Smooth muscle cell (in vitro differentiated cells): ENCODE measurements around the gene PRLR. TPM values are rescaled to one million over a fixed set of nuclear protein-coding genes. Genes with fewer than 3 reads are reported as not detected.

Experiments
- DNase-seq: peaks from one replicate; lab custom pipeline; 2025; ENCODE audit not compliant: unreplicated experiment; lab: John Stamatoyannopoulos, UW
- H2AFZ ChIP-seq: fragments of 200-600 bp; sonication (generic); 2 replicates; pipeline ENCODE4 v1.6.0; 2016; ENCODE audit warnings: antibody characterized with exemption, low read depth, mild to moderate bottlenecking
- H3F3A ChIP-seq: fragments of 200-600 bp; sonication (generic); 2 replicates; pipeline ENCODE4 v1.6.0; 2017; ENCODE audit warnings: antibody characterized with exemption, low read depth
- H3K27ac ChIP-seq: fragments of 200-600 bp; sonication (generic); 2 replicates; pipeline ENCODE4 v1.5.1; 2016; ENCODE audit warnings: low read depth, mild to moderate bottlenecking
- H3K27me3 ChIP-seq: fragments of 200-600 bp; sonication (generic); 2 replicates; pipeline ENCODE4 v1.6.1; 2016; ENCODE audit warnings: low read depth, mild to moderate bottlenecking
- H3K36me3 ChIP-seq: fragments of 200-600 bp; sonication (generic); 2 replicates; pipeline ENCODE4 v1.5.1; 2016; ENCODE audit warnings: low read depth
- H3K4me1 ChIP-seq: fragments of 200-600 bp; sonication (generic); 2 replicates; pipeline ENCODE4 v1.5.1; 2016; ENCODE audit warnings: low read depth
- H3K4me2 ChIP-seq: fragments of 200-600 bp; sonication (generic); 2 replicates; pipeline ENCODE4 v1.6.0; 2016; ENCODE audit warnings: mild to moderate bottlenecking
- H3K4me3 ChIP-seq: fragments of 200-600 bp; sonication (generic); 2 replicates; pipeline ENCODE4 v1.5.1; 2016; ENCODE audit warnings: mild to moderate bottlenecking
- H3K79me2 ChIP-seq: fragments of 200-600 bp; sonication (generic); 2 replicates; pipeline ENCODE4 v1.6.0; 2016; ENCODE audit warnings: low read depth, mild to moderate bottlenecking
- H3K9ac ChIP-seq: fragments of 200-600 bp; sonication (generic); 2 replicates; pipeline ENCODE4 v1.6.0; 2016; ENCODE audit warnings: low read depth
- H3K9me3 ChIP-seq: fragments of 200-600 bp; sonication (generic); replicated peaks from 2 replicates; pipeline ENCODE4 v1.5.1; 2016; ENCODE audit warnings: low read depth
- H4K20me1 ChIP-seq: fragments of 200-600 bp; sonication (generic); 2 replicates; pipeline ENCODE4 v1.6.0; 2016; ENCODE audit warnings: low read depth
- WGBS: methylation state at CpG from one replicate; pipeline ENCODE4 v1.1.7; 2016; ENCODE audit warnings: low lambda C conversion rate; 5-methylcytosine and 5-hydroxymethylcytosine counted together
- polyA plus RNA-seq: library from polyadenylated mRNA; unstranded; fragments of >200 nt; fragmentation: Nextera tagmentation; extraction: Ambion mirVana; gene quantifications from 2 replicates; pipeline ENCODE4 v1.2.1, GENCODE V29; 2016
- total RNA-seq: library from RNA; depleted of rRNA; stranded (reverse); fragments of >200 nt; gene quantifications from 2 replicates; pipeline ENCODE4 v1.2.3, GENCODE V29; 2014
- TF ChIP-seq, protein P1 (sequence below): fragments of 200-600 bp; sonication (generic); IDR thresholded peaks from 2 replicates; pipeline ENCODE4 v1.5.1; 2017; ENCODE audit warnings: borderline replicate concordance, mild to moderate bottlenecking, antibody characterized with exemption; ENCODE audit not compliant: insufficient read depth, poor library complexity, severe bottlenecking

Gene PRLR
- total and polyA plus RNA-seq, 2 experiments from 2014 or later, result 2.3 to 47.4 TPM

DNA sequence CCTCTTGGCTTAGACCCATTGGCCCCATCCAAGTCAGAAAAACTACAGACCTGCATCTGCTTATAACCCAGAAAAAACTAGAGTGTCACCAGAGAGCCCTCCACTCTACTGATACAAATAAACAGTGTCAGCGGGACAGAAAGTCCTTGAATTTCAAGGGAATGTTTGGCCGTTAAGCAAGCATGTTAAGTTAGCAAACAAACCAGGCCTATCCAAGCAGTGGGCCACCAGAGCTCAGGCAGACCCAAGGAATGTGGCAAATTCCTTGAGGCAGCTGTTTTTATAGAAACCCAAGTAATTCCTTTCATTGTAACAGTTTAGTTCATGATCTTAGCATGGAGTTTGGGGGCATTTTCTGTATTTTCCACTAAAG, 70.9 kb downstream of the PRLR start:
- Histone ChIP-seq H2AFZ (no peak overlapping the region), H3K9me3 (no peaks in the 10 kb centered on the region), H3K36me3 (no peaks in the 10 kb centered on the region), H3K4me2 (peak overlapping the region; percentile 33), H3K4me1 (no peaks in the 10 kb centered on the region), H3K9ac (no peak overlapping the region), H3K27ac (peak overlapping the region; percentile 44), H4K20me1 (no peaks in the 10 kb centered on the region), H3K27me3 (no peaks in the 10 kb centered on the region), H3F3A (peaks cover 9% of the 10 kb centered on the region), H3K79me2 (no peaks in the 10 kb centered on the region), H3K4me3 (no peak overlapping the region)
- 5% methylated on average over 2 of the region's 2 CpGs for WGBS
- TF ChIP-seq, protein P1, sequence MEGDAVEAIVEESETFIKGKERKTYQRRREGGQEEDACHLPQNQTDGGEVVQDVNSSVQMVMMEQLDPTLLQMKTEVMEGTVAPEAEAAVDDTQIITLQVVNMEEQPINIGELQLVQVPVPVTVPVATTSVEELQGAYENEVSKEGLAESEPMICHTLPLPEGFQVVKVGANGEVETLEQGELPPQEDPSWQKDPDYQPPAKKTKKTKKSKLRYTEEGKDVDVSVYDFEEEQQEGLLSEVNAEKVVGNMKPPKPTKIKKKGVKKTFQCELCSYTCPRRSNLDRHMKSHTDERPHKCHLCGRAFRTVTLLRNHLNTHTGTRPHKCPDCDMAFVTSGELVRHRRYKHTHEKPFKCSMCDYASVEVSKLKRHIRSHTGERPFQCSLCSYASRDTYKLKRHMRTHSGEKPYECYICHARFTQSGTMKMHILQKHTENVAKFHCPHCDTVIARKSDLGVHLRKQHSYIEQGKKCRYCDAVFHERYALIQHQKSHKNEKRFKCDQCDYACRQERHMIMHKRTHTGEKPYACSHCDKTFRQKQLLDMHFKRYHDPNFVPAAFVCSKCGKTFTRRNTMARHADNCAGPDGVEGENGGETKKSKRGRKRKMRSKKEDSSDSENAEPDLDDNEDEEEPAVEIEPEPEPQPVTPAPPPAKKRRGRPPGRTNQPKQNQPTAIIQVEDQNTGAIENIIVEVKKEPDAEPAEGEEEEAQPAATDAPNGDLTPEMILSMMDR, result no peak
- DNase-seq, result no peak

DNA sequence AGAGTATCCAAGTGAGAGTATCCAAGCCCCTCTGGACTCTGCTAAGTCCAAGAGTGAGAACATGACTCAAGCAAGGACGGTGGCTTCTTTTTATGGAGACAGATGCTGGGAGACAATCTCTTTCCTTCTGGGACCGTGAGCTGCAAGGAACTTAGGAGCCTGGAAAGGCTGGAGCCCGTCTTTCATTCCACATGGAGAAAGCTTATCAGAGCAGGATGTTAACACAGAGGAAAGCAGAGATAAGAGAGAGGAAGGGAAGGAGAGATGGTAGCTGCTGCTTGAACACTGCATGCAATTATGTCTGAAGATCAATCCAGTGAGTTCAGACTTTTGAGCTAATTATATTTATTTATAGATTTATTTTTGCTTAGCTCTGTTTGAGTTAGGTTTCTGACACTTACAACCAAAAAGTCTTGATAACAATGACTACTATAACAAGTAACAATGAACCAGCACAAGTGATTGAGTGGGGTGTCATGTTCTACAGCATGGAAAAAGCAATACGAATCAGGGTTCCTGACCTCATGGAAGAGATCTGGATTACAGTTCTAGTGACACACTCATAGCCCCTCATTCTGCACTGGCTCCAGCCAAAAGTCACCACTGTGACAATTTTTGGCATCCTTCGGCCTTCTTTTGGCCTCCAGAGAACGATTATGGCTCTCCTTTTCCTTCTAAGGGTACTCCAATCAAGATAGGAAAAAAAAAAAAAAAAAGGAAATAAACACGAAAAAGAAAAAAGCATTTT, 71.5 kb downstream of the PRLR start:
- no peaks in the 10 kb centered on the region for H4K20me1 ChIP-seq
- no peaks in the 10 kb centered on the region for H3K4me1 ChIP-seq
- peak overlapping the region; percentile 44 for H3K27ac ChIP-seq
- H3K9ac ChIP-seq, result no peak overlapping the region
- H3K27me3 ChIP-seq, result no peaks in the 10 kb centered on the region
- H3F3A ChIP-seq, result peaks cover 9% of the 10 kb centered on the region
- no peak for DNase-seq
- no peak overlapping the region for H3K4me3 ChIP-seq
- no peaks in the 10 kb centered on the region for H3K9me3 ChIP-seq
- H3K79me2 ChIP-seq, result no peaks in the 10 kb centered on the region
- no peak overlapping the region for H2AFZ ChIP-seq
- 56% methylated on average over 7 of the region's 7 CpGs for WGBS
- H3K36me3 ChIP-seq, result no peaks in the 10 kb centered on the region
- TF ChIP-seq, protein P1, result no peak
- H3K4me2 ChIP-seq, result peak overlapping the region; percentile 33

DNA sequence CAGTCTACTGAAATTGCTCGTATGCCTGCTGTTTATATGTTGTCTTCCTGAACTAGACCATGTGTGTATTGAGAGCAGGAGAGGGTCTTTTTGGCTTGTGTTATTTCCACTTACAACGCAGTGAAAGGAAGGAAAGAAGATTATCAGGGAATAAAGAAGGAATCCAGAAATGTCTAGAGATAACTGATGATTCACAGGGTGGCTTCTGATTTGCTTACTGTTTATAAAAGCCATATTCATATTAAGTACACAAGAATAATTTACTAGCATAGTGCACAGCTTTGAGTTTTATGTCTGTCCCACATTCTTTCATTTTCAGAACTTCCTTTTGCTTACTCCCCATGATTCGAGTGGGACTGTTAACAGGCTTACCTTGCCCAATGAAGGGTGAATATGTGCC, 72.1 kb downstream of the PRLR start:
- no peak overlapping the region for H3K9ac ChIP-seq

More for the DNA sequence above, 72.1 kb downstream of the PRLR start:
- H2AFZ ChIP-seq, result no peak overlapping the region
- no peaks in the 10 kb centered on the region for H3K4me1 ChIP-seq
- 27% methylated on average over 3 of the region's 3 CpGs for WGBS
- H3K27ac ChIP-seq, result peak overlapping the region; percentile 44
- no peak overlapping the region for H3K4me3 ChIP-seq
- H3F3A ChIP-seq, result peaks cover 9% of the 10 kb centered on the region
- H4K20me1 ChIP-seq, result no peaks in the 10 kb centered on the region
- TF ChIP-seq, protein P1, result no peak
- H3K9me3 ChIP-seq, result no peaks in the 10 kb centered on the region
- DNase-seq, result no peak
- peak overlapping the region; percentile 33 for H3K4me2 ChIP-seq
- H3K27me3 ChIP-seq, result no peaks in the 10 kb centered on the region
- H3K79me2 ChIP-seq, result no peaks in the 10 kb centered on the region
- no peaks in the 10 kb centered on the region for H3K36me3 ChIP-seq
